ENCODE results near the gene ZNF554. TPM values are rescaled to one million over a fixed set of nuclear protein-coding genes. Genes with fewer than 3 reads are reported as not detected.

Gene ZNF554
- 1.8 and 2.0 TPM in 2 replicates for polyA plus RNA-seq (2011; rRNA removed)
- polyA minus RNA-seq (2011; rRNA and poly(A)+ RNA removed): 3.0 and 3.8 TPM in 2 replicates

DNA sequence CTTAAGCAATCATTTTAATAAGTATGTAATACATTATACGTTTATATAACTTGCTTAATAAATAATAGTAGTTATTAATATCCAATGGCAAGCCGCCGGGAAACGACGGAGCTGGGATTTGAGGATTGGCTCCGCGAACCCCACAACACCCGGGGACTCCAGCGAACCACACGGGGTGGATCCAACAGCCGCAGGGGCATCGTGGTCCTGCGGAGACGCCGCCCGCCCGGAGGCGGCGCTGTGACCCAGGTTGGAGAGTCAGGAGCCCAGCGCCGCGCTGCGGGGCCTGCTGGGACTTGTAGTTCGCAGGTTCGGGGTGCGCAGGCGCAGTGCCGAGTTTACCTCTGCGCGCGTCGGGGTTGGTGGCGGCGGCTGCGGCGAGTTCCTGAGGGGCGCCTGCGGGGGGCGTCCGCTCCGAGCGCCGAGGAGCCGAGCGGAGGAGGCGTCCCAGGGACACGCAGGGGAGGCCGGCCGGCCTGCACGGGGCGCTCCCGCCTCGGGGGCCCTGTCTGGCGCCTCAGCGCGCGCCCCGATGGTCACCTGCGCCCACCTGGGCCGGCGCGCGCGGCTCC, at the start of gene ZNF554:
Gene ZNF554 (plus strand): TSS at position 329 of the 572 bp plus-strand sequence. CDS start 204 bp downstream, at position 533.
- ChIA-PET POLR2A (interaction anchor here (0.6 kb wide), 1 partner anchor 409 kb away, joined by 11 read pairs; no protein-coding TSS in a partner anchor), CTCF (interaction anchor here (0.6 to 1.8 kb wide), 4 partner anchors 9 to 68 kb away, joined by 3 to 6 read pairs (median 4); no protein-coding TSS in a partner anchor)

DNA sequence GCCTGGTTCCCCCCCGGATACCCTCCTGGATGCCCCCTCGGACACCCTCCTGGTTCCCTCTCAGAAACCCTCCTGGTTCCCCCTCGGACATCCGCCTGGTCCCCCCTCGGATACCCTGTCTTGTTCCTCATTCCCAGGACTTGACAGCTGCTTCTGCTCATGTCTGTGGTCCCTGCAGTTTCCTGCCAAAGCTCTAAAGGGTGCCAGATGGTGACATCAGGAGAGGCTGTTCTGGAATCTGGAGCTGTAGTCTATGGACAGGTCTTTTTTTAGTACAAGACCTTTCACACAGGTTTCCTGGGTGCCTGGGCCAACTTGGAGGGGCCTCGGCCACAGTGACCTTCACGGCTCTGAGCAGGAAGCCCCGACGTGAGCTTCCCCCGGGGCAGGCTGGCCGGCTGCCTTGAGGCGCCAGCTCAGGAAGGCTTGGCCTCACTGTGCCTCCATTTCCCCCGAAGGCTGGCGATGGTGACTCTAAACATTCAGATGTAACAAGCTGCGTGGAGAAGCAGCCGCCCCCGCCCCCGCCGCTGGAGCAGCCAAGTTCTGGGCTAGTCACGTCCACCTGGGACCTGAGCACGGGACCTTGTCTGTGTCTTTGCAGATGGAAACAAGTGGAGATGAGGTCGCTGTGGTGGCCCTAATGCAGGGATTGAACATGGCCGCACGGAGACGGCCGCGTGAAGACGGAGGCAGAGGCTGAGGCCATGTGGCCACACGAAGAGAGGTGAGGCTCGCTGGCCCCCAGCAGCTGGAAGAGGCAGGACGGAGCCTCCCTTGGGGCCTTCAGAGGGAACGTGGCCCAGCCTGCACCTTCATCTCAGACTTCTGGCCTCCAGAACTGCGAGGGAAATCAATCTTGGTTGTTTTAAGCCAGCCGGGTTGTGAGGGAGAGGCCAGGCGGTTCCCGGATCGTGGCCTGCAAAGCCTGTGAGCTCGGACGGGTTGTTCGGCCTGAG, 49.3 kb upstream of the ZNF554 start:
- Histone ChIP-seq H3K27me3 (ENCODE audit: control insufficient read depth, insufficient read depth, low read length) (no peaks in the 10 kb centered on the region), H3K27ac (ENCODE audit: low read depth, low read length) (no peak overlapping the region), H3K9me3 (ENCODE audit: control insufficient read depth, insufficient read depth, low read length) (peaks cover 6% of the 10 kb centered on the region; the same call in 1 of the 2 replicates), H3K4me3 (ENCODE audit: low read depth, low read length) (no peak overlapping the region)
- TF ChIP-seq, protein P1, sequence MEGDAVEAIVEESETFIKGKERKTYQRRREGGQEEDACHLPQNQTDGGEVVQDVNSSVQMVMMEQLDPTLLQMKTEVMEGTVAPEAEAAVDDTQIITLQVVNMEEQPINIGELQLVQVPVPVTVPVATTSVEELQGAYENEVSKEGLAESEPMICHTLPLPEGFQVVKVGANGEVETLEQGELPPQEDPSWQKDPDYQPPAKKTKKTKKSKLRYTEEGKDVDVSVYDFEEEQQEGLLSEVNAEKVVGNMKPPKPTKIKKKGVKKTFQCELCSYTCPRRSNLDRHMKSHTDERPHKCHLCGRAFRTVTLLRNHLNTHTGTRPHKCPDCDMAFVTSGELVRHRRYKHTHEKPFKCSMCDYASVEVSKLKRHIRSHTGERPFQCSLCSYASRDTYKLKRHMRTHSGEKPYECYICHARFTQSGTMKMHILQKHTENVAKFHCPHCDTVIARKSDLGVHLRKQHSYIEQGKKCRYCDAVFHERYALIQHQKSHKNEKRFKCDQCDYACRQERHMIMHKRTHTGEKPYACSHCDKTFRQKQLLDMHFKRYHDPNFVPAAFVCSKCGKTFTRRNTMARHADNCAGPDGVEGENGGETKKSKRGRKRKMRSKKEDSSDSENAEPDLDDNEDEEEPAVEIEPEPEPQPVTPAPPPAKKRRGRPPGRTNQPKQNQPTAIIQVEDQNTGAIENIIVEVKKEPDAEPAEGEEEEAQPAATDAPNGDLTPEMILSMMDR (IDR thresholded peaks at IDR 0.05; ENCODE audit: low read depth, low read length): no peak
- POLR2A ChIA-PET: no interaction called here
- peak; percentile 7 for DNase-seq (ENCODE audit: low read depth, low spot score)
- CTCF ChIA-PET: interaction anchor here (1.0 kb wide), 1 partner anchor 13 kb away, joined by 3 read pairs; the partner anchor contains the start of gene SGTA

More for the DNA sequence above, at the start of gene ZNF554:
- TF ChIP-seq, protein P1 (IDR thresholded peaks at IDR 0.05; ENCODE audit: low read depth, low read length): peak; percentile 95
- Histone ChIP-seq H3K27ac (ENCODE audit: low read depth, low read length) (no peak within 1 kb of the TSS), H3K9me3 (ENCODE audit: control insufficient read depth, insufficient read depth, low read length) (peaks cover 17% of the 10 kb centered on the region; the same call in 1 of the 2 replicates), H3K27me3 (ENCODE audit: control insufficient read depth, insufficient read depth, low read length) (no peaks in the 10 kb centered on the region), H3K4me3 (ENCODE audit: low read depth, low read length) (peak within 1 kb of the TSS; percentile 78)
- peak; percentile 89 for DNase-seq (ENCODE audit: low read depth, low spot score)

DNA sequence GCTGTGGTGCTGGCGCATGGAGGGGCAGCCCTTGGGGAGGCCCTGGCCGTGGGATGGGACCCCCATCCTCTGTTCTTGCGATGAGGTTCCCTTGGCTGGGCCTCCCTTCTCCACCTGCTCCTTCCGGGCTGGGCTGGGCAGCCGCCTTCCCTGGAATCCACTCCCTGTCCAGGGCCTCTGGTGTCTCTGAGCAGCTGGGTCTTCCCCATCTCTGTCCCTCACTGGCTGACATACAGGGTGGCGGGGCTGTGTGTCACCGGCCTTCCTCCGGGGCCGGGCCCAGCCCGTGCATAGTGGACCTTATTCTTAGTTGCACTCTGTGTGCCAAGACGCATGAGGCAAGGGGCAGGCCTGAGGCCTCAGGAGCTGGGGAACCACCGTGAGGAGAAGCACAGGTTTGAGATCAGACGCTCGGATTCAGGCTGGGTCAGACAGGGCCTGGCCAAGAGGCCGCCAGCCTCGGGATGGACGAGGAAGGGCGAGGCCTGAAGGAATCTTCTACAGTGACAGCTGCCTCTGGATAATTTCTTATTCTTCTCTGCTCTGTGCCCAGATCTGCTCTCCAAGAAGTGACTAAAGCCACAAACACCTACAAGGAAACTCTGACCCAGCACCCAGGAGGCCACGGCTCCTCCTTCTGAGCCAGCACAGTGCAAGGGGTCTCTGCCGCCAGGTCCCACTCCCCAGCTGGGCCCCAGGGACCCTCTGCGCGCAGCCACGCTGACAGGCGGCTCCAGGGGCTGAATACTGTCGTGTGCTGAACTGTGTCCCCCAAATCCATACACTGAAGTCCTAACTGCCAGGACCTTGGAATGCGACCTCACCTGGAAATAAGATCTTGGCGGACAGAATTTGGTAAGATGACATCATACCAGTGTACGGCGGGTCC, 47.6 kb upstream of the ZNF554 start:
- POLR2A ChIA-PET: interaction anchor here (0.6 kb wide), 1 partner anchor 100 kb away, joined by 9 read pairs; no protein-coding TSS in a partner anchor
- Histone ChIP-seq H3K4me3 (ENCODE audit: low read depth, low read length) (no peak overlapping the region), H3K9me3 (ENCODE audit: control insufficient read depth, insufficient read depth, low read length) (peaks cover 6% of the 10 kb centered on the region), H3K27ac (ENCODE audit: low read depth, low read length) (no peak overlapping the region), H3K27me3 (ENCODE audit: control insufficient read depth, insufficient read depth, low read length) (no peaks in the 10 kb centered on the region)
- CTCF ChIA-PET: no interaction called here
- TF ChIP-seq, protein P1 (IDR thresholded peaks at IDR 0.05; ENCODE audit: low read depth, low read length): no peak
- no peak for DNase-seq (ENCODE audit: low read depth, low spot score)

DNA sequence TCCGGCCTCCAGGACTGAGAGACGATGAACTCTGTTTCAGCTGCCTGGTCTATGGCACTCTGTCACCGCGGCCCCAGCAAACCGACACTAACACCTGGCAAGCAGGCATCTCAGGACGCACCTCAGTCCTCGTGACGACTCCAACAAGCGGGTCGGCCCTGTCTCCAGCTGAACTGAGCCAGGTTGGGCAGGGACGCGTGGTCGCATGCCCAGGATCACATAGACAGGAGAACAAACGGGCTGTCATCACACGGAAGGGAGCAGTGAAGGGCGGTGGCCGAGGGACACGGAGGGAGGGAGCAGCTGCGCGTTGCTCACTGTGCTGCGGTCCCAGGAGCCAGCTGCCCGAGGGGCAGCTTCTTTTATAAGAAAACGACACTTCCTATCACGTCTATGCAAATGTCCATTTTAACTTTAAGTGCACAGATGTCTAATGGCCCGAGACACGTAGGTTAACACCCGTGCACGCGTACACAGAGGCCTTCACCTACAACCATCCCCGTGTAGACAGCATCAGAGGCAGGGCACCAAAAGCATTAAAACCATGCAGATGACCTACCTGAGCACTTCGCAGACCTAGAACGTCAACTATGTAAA, 45.5 kb upstream of the ZNF554 start:
- CTCF ChIA-PET: interaction anchor here (0.6 kb wide), 1 partner anchor 130 kb away, joined by 3 read pairs; no protein-coding TSS in a partner anchor
- TF ChIP-seq, protein P1 (IDR thresholded peaks at IDR 0.05; ENCODE audit: low read depth, low read length): no peak
- no peak for DNase-seq (ENCODE audit: low read depth, low spot score)
- no peak overlapping the region for H3K27ac ChIP-seq (ENCODE audit: low read depth, low read length)
- POLR2A ChIA-PET: no interaction called here
- no peak overlapping the region for H3K4me3 ChIP-seq (ENCODE audit: low read depth, low read length)
- H3K9me3 ChIP-seq (ENCODE audit: control insufficient read depth, insufficient read depth, low read length): peaks cover 6% of the 10 kb centered on the region
- no peaks in the 10 kb centered on the region for H3K27me3 ChIP-seq (ENCODE audit: control insufficient read depth, insufficient read depth, low read length)

Data from AG04450 (cell line).